C4-2B (cell line): Measurements from ENCODE around the gene PLEKHO2.

Experiments
- ZFX ChIP-seq: fragments of 450-650 bp; IDR thresholded peaks from 2 replicates; pipeline ENCODE4 v1.6.1; 2017
- TF ChIP-seq, protein P1 (sequence below): fragments of 450-650 bp; conservative IDR thresholded peaks from 2 replicates; pipeline ENCODE4 v1.5.1; 2017; ENCODE audit warnings: mild to moderate bottlenecking

DNA sequence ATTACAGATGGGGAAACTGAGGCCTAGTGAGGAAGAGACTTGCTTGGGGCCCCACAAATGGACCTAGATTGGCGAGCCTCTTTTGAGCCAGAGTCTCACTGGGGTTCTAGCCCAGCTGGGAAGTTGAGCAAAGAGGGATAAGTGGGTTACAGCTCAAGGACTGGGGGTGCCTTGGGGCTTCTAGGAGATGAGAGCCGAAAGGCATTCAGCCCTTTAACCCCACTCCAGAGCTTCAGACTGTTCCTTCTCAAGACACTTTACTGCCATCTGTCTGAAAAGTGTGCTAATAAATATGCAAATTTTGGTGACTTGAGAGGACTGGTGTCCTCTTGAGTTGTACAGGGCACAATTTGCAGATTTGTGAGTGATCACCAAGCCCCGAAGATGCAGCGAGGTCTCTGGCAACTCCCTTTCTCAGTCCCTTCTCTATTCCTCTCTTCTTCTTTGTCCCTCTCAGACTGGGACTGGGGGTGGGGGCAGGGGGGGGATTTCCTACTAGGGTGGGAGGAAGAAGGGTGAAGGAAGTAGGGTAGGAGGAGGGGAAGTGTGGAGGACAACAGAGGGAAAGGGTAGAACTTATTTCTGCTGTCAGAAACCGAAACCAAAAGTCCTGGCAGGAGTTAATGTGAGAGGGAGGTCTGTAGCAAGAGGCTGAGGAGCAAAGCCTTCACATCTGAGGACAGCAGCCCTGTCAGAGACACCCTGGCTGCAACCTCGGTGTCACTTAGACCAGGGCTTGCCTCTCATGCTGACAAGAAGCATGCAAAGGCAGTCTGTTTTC, 53.8 kb downstream of the PLEKHO2 start:
- TF ChIP-seq, protein P1, sequence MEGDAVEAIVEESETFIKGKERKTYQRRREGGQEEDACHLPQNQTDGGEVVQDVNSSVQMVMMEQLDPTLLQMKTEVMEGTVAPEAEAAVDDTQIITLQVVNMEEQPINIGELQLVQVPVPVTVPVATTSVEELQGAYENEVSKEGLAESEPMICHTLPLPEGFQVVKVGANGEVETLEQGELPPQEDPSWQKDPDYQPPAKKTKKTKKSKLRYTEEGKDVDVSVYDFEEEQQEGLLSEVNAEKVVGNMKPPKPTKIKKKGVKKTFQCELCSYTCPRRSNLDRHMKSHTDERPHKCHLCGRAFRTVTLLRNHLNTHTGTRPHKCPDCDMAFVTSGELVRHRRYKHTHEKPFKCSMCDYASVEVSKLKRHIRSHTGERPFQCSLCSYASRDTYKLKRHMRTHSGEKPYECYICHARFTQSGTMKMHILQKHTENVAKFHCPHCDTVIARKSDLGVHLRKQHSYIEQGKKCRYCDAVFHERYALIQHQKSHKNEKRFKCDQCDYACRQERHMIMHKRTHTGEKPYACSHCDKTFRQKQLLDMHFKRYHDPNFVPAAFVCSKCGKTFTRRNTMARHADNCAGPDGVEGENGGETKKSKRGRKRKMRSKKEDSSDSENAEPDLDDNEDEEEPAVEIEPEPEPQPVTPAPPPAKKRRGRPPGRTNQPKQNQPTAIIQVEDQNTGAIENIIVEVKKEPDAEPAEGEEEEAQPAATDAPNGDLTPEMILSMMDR = no peak
- TF ChIP-seq ZFX = no peak
